ENCODE results near the gene SLC12A8.

- TF ChIP-seq, protein P1, sequence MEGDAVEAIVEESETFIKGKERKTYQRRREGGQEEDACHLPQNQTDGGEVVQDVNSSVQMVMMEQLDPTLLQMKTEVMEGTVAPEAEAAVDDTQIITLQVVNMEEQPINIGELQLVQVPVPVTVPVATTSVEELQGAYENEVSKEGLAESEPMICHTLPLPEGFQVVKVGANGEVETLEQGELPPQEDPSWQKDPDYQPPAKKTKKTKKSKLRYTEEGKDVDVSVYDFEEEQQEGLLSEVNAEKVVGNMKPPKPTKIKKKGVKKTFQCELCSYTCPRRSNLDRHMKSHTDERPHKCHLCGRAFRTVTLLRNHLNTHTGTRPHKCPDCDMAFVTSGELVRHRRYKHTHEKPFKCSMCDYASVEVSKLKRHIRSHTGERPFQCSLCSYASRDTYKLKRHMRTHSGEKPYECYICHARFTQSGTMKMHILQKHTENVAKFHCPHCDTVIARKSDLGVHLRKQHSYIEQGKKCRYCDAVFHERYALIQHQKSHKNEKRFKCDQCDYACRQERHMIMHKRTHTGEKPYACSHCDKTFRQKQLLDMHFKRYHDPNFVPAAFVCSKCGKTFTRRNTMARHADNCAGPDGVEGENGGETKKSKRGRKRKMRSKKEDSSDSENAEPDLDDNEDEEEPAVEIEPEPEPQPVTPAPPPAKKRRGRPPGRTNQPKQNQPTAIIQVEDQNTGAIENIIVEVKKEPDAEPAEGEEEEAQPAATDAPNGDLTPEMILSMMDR (IDR thresholded peaks at IDR 0.05) = no peak
- TF ChIP-seq POLR2A (IDR thresholded peaks at IDR 0.05) (no peak), POLR2AphosphoS5 (IDR thresholded peaks at IDR 0.05) (no peak), EP300 (IDR thresholded peaks at IDR 0.05) (no peak)
Measured at GRCh38 chr3:125177746-125178145, 34.8 kb downstream of the SLC12A8 start.

Data from stomach (tissue), 4 donors.